OCI-LY1 (cell line): ENCODE measurements around the gene EMC10.

Experiments used
- CTCF ChIP-seq: fragments of 200-600 bp; sonication (generic), shearing (Covaris generic); IDR thresholded peaks from 2 replicates; pipeline ENCODE4 v1.5.1; 2017; ENCODE audit warnings: mild to moderate bottlenecking, antibody characterized with exemption, low read length, moderate library complexity, mixed read lengths
- EZH2 ChIP-seq: fragments of 200-600 bp; sonication (generic), shearing (Covaris generic); IDR thresholded peaks from 2 replicates; pipeline ENCODE4 v1.8.0; 2017; ENCODE audit warnings: borderline replicate concordance, mixed run types, mild to moderate bottlenecking, antibody characterized with exemption, low read length, moderate library complexity, mixed read lengths

DNA sequence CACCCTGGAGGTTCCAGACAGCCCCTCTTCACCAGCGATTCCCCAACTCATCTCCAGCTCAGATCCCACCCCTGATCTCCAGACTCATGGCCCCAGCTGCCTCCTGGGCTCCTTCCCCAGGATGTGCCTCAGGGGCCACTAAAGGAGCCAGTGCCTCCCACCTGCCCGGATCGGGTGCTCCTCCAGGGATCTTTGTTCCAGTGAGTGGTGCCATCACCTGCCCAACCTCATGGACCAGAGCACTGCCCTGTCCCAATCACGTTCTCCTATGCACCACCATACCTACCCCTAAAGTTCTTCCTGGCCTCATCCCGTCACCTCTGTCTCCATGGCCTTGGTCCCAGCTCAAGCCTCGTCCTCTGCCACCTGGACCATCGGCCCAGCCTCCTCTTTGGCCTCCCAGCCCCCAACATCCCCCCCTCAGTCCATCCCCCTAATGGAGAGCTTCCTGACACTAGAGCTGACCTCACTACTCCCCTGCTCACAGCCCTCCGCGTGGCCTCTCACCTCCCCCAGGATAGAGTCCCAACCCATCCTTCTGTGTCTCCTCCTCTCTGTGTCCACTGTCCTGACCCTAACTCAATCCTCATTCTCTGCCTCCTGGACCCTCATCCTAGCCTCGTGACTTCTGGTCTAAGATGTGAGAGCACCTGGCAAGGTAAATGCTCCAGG lies 9.1 kb downstream of the EMC10 start:
- TF ChIP-seq CTCF (no peak), EZH2 (no peak)
